GM10847 (cell line): ENCODE data around the gene ARHGAP24.

Experiments used
- POLR2A ChIP-seq: IDR thresholded peaks from 2 replicates; pipeline ENCODE4 v1.6.1; 2011; ENCODE audit not compliant: insufficient read length; ENCODE audit errors: extremely low read depth

Gene ARHGAP24

GRCh38 chr4:85500110-85500867, 25.3 kb downstream of the ARHGAP24 start:
- no peak for TF ChIP-seq POLR2A

- TF ChIP-seq POLR2A, result no peak
Observed at GRCh38 chr4:85508654-85509053, 33.7 kb downstream of the ARHGAP24 start.

GRCh38 chr4:85509882-85510631, 35.1 kb downstream of the ARHGAP24 start:
- no peak for TF ChIP-seq POLR2A

GRCh38 chr4:85510632-85510984, 35.7 kb downstream of the ARHGAP24 start:
- TF ChIP-seq POLR2A, result no peak

- no peak for TF ChIP-seq POLR2A
Observed at GRCh38 chr4:85512446-85513205, 37.7 kb downstream of the ARHGAP24 start.

GRCh38 chr4:85514117-85514516, 39.2 kb downstream of the ARHGAP24 start:
- no peak for TF ChIP-seq POLR2A

- no peak for TF ChIP-seq POLR2A
Observed at GRCh38 chr4:85514783-85515182, 39.8 kb downstream of the ARHGAP24 start.

- TF ChIP-seq POLR2A, result no peak
Observed at GRCh38 chr4:85515701-85516100, 40.8 kb downstream of the ARHGAP24 start.

GRCh38 chr4:85520765-85521749, 46.1 kb downstream of the ARHGAP24 start:
- no peak for TF ChIP-seq POLR2A

GRCh38 chr4:85522277-85522676, 47.3 kb downstream of the ARHGAP24 start:
- no peak for TF ChIP-seq POLR2A

- no peak for TF ChIP-seq POLR2A
Observed at GRCh38 chr4:85522836-85523235, 47.9 kb downstream of the ARHGAP24 start.

- TF ChIP-seq POLR2A, result no peak
Observed at GRCh38 chr4:85527815-85528214, 52.9 kb downstream of the ARHGAP24 start.

GRCh38 chr4:85531560-85532341, 56.8 kb downstream of the ARHGAP24 start:
- TF ChIP-seq POLR2A, result no peak

- no peak for TF ChIP-seq POLR2A
Observed at GRCh38 chr4:85534120-85534519, 59.2 kb downstream of the ARHGAP24 start.

GRCh38 chr4:85543832-85544231, 68.9 kb downstream of the ARHGAP24 start:
- no peak for TF ChIP-seq POLR2A
